ENCODE results near the gene MED12L.

The MED12L gene

DNA sequence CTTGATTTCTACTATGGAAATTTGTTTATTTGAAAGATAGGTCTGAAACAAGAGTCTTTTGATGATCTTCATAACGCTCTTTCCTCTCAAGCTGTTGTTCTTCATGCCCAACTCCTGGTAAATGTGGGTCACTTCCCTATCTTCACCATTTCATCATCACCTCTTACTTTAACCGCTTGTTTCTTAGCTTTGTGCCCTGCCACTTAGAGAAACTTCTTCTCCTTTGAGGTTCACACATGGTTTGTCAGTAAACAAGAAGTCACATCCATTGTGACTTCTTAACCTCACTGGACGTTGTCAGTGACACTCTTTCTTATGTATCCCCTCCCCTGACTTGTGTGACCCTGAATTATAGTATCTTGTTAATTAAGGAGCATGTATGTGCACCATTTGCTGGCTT, 260.8 kb downstream of the MED12L start:
- TF ChIP-seq, protein P1, sequence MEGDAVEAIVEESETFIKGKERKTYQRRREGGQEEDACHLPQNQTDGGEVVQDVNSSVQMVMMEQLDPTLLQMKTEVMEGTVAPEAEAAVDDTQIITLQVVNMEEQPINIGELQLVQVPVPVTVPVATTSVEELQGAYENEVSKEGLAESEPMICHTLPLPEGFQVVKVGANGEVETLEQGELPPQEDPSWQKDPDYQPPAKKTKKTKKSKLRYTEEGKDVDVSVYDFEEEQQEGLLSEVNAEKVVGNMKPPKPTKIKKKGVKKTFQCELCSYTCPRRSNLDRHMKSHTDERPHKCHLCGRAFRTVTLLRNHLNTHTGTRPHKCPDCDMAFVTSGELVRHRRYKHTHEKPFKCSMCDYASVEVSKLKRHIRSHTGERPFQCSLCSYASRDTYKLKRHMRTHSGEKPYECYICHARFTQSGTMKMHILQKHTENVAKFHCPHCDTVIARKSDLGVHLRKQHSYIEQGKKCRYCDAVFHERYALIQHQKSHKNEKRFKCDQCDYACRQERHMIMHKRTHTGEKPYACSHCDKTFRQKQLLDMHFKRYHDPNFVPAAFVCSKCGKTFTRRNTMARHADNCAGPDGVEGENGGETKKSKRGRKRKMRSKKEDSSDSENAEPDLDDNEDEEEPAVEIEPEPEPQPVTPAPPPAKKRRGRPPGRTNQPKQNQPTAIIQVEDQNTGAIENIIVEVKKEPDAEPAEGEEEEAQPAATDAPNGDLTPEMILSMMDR (conservative IDR thresholded peaks at IDR 0.05; ENCODE audit: low read depth, low read length), result no peak
- Histone ChIP-seq H3K79me2 (ENCODE audit: insufficient read depth, low read depth) (no peaks in the 10 kb centered on the region), H3K4me2 (no peak overlapping the region), H3K4me3 (IDR thresholded peaks at IDR 0.05; ENCODE audit: insufficient read depth, low read depth, low read length) (no peak overlapping the region), H2AFZ (ENCODE audit: low read depth) (no peak overlapping the region), H3K9ac (no peak overlapping the region), H3K4me1 (ENCODE audit: low read depth, poor library complexity, severe bottlenecking) (peaks cover 3% of the 10 kb centered on the region), H3K36me3 (ENCODE audit: insufficient read depth) (no peaks in the 10 kb centered on the region), H3K27ac (no peak overlapping the region), H3K27me3 (ENCODE audit: insufficient read depth, low read depth) (no peaks in the 10 kb centered on the region), H4K20me1 (ENCODE audit: insufficient read depth) (no peaks in the 10 kb centered on the region)

- Histone ChIP-seq H4K20me1 (ENCODE audit: insufficient read depth) (no peaks in the 10 kb centered on the region), H3K27me3 (ENCODE audit: insufficient read depth, low read depth) (no peaks in the 10 kb centered on the region), H3K4me3 (IDR thresholded peaks at IDR 0.05; ENCODE audit: insufficient read depth, low read depth, low read length) (no peak overlapping the region), H3K27ac (no peak overlapping the region), H3K9ac (no peak overlapping the region), H3K4me2 (no peak overlapping the region), H3K79me2 (ENCODE audit: insufficient read depth, low read depth) (no peaks in the 10 kb centered on the region), H2AFZ (ENCODE audit: low read depth) (no peak overlapping the region), H3K36me3 (ENCODE audit: insufficient read depth) (no peaks in the 10 kb centered on the region), H3K4me1 (ENCODE audit: low read depth, poor library complexity, severe bottlenecking) (peaks cover 6% of the 10 kb centered on the region)
- TF ChIP-seq, protein P1 (conservative IDR thresholded peaks at IDR 0.05; ENCODE audit: low read depth, low read length), result no peak
Measured at GRCh38 chr3:151347432-151347831, 262.0 kb downstream of the MED12L start.

DNA sequence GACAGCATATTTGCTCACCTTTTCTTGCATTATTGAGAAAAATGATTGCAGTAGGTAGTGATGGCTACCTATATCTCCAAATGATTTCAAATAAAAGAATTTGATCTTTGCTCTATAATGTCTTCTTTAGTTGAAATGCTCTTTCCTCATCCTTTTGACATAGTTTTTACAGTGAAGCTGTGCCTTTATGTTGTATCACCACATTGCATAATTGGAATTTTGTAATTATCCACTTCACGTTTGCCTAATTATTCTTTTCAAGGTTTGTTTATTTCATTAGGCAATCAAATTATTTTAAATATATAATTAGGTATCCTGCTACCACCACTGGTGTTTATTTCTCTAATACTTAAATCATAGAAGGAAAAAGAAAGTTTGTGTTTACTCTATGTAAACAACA, 265.2 kb downstream of the MED12L start:
- H2AFZ ChIP-seq (ENCODE audit: low read depth), result no peak overlapping the region
- TF ChIP-seq, protein P1 (conservative IDR thresholded peaks at IDR 0.05; ENCODE audit: low read depth, low read length), result no peak
- H3K4me2 ChIP-seq, result no peak overlapping the region
- no peak overlapping the region for H3K4me3 ChIP-seq (IDR thresholded peaks at IDR 0.05; ENCODE audit: insufficient read depth, low read depth, low read length)
- no peaks in the 10 kb centered on the region for H3K27me3 ChIP-seq (ENCODE audit: insufficient read depth, low read depth)
- no peak overlapping the region for H3K27ac ChIP-seq
- H3K36me3 ChIP-seq (ENCODE audit: insufficient read depth), result no peaks in the 10 kb centered on the region
- H3K9ac ChIP-seq, result no peak overlapping the region
- H4K20me1 ChIP-seq (ENCODE audit: insufficient read depth), result no peaks in the 10 kb centered on the region
- H3K4me1 ChIP-seq (ENCODE audit: low read depth, poor library complexity, severe bottlenecking), result peaks cover 6% of the 10 kb centered on the region
- no peaks in the 10 kb centered on the region for H3K79me2 ChIP-seq (ENCODE audit: insufficient read depth, low read depth)

GRCh38 chr3:151351219-151351618, 265.8 kb downstream of the MED12L start:
- Histone ChIP-seq H2AFZ (ENCODE audit: low read depth) (no peak overlapping the region), H4K20me1 (ENCODE audit: insufficient read depth) (no peaks in the 10 kb centered on the region), H3K27me3 (ENCODE audit: insufficient read depth, low read depth) (no peaks in the 10 kb centered on the region), H3K27ac (no peak overlapping the region), H3K79me2 (ENCODE audit: insufficient read depth, low read depth) (no peaks in the 10 kb centered on the region), H3K4me3 (IDR thresholded peaks at IDR 0.05; ENCODE audit: insufficient read depth, low read depth, low read length) (no peak overlapping the region), H3K4me2 (no peak overlapping the region), H3K4me1 (ENCODE audit: low read depth, poor library complexity, severe bottlenecking) (peaks cover 6% of the 10 kb centered on the region), H3K9ac (no peak overlapping the region), H3K36me3 (ENCODE audit: insufficient read depth) (no peaks in the 10 kb centered on the region)
- TF ChIP-seq, protein P1 (conservative IDR thresholded peaks at IDR 0.05; ENCODE audit: low read depth, low read length), result no peak
